GM20000 (cell line): ENCODE measurements around the gene DMBX1.

Experiments used
- DNase-seq: peaks from one replicate; pipeline ENCODE4 v3.0.0; 2012; ENCODE audit warnings: low spot score
- CTCF ChIP-seq: IDR thresholded peaks from 2 replicates; pipeline ENCODE4 v1.5.1; 2012; ENCODE audit warnings: mild to moderate bottlenecking, control low read depth; ENCODE audit errors: extremely low read depth, missing control alignments

Gene DMBX1

GRCh38 chr1:46467183-46467504, 22.5 kb upstream of the DMBX1 start:
- no peak for TF ChIP-seq CTCF
- no peak for DNase-seq

- DNase-seq = no peak
- no peak for TF ChIP-seq CTCF
These were observed 19.8 kb upstream of the DMBX1 start for GRCh38 chr1:46469881-46470280.

GRCh38 chr1:46471848-46472492, 17.7 kb upstream of the DMBX1 start:
- no peak for DNase-seq
- no peak for TF ChIP-seq CTCF

- no peak for DNase-seq
- TF ChIP-seq CTCF = no peak
These were observed 17.0 kb upstream of the DMBX1 start for GRCh38 chr1:46472498-46473181.

GRCh38 chr1:46473991-46474390, 15.6 kb upstream of the DMBX1 start:
- no peak for TF ChIP-seq CTCF
- DNase-seq = no peak

GRCh38 chr1:46474570-46474969, 15.1 kb upstream of the DMBX1 start:
- no peak for TF ChIP-seq CTCF
- DNase-seq = no peak

- TF ChIP-seq CTCF = no peak
- no peak for DNase-seq
These were observed 13.0 kb upstream of the DMBX1 start for GRCh38 chr1:46476673-46477072.
